Mesenteric fat pad (tissue), 1 donor: ENCODE data around the gene TNIP2. TPM values are rescaled to one million over a fixed set of nuclear protein-coding genes. Genes with fewer than 3 reads are reported as not detected.
"Not testable (repeated sequence)": the region's sequence is repeated elsewhere in the genome, so short reads cannot be mapped to it uniquely, and the experiment has no call there.

Experiments
- DNase-seq: peaks from one replicate; pipeline ENCODE4 v3.0.0-alpha.2; 2020; ENCODE audit warnings: low spot score
- total RNA-seq: library from RNA; stranded (reverse); fragmentation: NEBNext Ultra II Directional; extraction: Animal tissue kit (Norgen Biotek cat#: 25700); gene quantifications from one replicate; pipeline ENCODE4 v1.2.1, GENCODE V29; 2021
- donor health status: DM: yes; HTN: yes; CAD: no.

Gene TNIP2
- total RNA-seq, 1 donor from 2014 or later = 49.5 TPM

DNA sequence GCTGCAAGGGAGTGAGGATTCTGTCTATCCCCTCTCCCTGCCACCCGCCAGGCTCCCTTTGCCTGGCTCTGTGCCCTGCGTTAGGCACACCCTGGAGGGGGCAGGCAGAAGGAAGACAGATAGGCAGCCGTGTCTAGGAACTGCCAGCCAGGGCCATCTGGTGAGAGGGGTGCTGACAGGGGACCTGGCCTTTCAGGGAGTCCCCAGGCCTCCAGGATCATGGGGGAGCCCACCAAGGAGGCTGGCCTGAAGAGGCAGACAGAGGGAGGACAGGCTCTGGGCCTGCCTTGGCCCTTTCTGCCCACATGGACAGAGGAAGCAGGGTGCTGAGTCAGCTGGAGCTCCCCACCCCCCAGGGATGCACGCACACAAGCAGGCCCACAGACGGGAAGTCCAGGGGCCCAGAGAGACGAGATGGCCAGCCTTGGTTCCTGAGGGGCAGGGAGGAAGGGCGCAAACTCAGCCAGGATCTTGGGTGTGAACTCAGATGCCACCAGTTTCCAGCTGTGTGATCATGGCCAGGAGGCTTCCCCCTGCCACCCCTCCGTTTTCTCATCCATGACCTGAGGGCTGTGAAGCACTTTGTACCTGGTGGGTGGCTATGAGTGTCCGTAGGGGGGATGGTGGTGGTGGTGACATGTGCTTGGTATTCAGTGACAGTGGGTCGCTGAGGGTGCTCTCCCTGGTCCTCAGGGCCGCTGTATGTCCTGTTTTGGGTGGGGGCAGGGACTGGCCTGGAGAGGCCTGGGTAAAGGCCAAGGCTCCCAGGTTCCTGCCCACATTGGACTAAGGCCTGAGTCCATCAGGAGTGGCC, 38.6 kb upstream of the TNIP2 start:
- no peak for DNase-seq

DNA sequence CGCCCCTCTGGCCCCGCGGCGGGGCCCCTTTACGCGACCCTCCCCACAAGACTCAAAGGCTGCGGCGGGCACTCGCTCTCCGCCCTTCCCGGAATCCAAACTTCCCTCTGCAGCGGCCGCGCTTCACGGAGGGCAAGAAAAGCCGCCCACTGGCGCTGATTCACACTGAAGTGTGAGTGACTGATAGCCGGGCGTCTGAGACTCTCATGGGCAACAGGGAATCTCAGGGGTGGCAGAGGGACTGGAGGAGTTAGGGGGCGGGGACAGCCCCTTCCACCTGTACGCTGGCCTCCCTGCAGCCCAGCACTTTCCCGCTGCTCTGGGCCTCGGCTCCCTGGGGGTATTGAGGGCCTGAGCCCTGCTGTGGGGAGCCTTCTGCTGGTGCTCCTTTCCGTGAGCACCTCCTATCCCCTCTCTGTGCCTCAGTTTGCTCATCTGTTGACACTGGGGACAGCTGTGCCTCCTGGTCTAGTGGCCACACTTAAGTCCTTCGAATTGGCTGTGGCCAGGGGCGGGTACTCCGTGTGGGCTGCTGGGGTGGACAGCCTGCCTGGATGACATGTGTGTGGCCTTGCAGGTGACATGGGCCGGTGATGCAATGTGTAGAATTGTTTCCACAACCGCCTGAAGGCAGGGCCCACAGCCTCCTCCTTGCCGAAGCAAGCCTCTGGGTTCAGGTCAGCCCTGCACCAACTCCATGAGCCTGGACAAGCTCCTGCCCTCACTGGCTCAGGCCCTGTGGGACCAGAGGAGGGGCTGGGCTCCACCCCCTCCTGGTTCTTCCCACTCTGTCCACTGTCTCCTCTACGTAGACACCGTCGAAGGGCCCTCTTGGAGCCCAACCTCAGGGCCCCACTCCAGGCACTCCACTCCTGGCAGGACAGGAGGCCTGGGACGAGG, 37.7 kb upstream of the TNIP2 start:
- no peak for DNase-seq

DNA sequence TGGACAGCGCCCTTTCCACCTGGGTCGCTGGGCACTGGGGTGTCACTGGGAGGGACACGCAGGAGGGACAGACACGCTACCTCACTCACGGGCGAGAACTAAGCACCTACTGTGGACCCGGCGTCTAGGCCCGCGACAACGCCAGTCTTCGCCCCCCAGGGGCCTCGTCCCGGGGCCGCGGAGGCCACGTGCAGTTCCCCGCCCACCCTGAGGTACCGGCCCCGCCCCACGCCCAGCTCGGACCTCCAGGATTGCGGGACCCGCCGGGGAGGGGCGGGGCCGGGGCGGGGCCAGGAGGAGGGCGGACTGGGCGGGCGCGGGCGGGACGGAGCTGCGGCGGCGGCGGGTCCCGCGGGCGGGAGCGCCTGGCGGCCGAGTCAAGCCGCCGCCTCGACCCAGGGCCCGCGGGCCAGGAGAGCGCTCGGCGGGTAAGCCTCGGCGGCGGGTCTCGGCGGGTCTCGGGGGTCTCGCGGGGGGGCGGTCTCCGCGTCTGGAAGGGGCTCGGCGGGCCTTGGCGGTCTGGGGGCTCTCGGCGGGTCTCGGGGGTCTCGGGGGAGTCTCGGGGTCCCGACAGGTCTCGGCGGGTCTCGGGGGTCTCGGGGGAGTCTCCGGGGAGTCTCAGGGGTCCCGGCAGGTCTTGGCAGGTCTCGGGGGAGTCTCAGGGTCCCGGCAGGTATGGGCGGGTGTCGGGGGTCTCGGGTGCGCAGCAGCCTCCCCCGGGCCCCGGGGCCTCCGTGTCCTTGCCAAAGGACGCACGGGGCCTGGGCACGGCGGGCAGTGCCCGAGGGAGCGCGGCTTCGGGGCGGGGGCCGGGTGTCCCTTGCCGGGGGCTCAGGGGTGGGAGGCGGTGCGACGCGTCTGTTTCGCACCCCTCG, 36.8 kb upstream of the TNIP2 start, which contains the start of gene SH3BP2:
Gene SH3BP2, plus strand, starts transcription at position 375 of the 875 bp plus-strand sequence. CDS start 27,533 bp downstream, outside the sequence.
- peak; percentile 96 for DNase-seq

DNA sequence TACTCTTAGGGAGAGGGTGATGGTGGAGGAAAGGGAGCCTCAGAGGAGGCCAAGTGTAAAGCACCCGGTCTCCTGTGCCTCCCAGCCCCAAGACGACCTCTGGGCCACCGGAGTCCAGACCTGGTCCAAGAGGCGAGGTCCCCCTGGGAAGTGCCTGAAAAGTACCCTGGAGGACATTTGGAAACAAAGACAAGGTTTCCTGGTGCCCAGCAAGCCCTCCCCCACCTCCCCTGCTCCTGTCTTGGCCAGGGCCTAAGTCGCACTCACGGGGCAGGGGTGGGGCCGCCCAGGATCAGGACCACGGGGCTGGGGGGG, 36.2 kb upstream of the TNIP2 start:
- no peak for DNase-seq

DNA sequence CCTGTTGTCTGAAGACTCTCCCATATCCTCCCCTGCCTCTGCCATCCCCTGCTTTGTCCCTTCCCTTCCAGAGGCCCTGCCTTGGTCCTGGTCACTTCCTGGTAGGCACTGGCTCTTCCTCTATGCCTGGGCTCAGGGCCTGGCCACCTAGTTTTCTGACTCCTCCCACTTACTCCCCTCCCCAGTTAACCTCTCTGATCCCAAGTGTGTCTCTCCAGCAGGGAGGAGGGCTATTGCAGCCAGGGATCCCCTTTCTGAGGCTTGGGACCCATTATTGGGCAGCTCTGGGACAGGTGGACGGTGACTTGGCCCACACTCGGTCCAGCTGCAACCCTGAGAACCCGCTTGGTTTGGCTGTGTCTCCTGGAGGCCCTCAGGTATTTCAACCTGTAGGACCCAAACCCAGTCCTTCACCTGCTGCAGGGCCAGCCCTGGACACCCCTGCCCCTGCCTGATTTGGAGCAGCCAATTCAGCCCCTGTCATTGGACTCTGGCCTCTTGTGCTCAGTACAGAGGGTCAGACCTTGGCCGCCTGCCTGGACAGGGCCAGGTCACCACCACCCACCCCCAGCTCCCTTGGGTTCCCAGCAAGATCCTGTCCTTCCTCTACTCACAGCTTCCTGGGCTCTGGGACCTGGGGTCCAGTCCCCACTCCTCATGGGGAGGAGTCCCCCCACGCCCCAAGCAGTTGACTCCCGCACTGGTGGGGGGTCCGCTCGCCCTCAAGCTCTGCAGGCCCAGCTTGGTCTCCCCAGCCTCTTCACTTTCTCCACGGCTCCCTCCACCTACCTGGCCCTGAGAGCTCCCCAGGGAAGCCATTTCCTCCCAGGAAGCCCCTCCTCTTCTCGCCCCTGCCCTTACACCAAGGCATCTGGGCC, 35.6 kb upstream of the TNIP2 start:
- DNase-seq = no peak

DNA sequence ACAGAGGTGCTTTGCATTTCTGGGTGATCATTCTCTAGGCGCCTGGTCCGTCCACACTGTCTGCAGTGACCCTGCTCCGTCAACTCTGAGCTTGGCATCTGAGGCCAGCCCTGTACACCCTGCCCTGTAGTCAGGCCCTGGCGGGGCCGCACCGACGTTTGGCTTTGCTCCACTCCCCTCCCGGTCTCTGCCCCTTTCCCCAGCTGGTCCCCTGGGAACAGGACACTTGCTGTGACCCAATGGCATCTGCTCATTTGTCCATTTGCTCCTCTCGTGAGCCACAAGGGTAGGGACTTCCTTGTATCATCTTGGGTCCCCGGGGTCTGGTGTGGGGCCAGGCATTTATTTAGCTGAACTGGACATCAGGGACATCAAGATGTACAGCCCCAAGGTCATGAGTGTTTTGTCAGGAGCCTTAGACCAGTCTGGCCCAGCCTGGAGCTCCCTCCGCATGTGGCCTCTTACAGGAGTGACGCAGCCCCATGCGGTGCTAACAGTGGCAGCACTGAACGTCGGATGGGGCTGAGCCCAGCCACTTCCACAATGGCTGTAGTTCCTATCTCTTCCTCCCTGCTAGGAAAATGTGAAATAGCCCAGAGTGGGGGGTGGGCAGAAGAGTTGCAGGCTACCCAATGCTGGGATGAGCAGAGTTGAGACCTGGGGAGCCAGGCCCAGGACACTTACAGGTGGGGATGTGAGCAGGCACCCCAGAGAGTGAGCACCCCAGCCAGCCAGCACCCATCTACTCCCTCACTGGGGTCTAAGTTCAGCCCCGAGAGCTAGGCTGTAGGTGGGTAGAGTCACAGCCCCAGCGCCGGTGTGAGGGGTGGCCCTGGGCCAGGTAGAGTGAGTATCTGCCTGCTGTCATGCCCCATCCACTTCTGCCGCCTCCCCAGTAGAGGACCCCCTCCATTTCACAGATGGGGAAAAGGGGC, 34.7 kb upstream of the TNIP2 start:
- no peak for DNase-seq

DNA sequence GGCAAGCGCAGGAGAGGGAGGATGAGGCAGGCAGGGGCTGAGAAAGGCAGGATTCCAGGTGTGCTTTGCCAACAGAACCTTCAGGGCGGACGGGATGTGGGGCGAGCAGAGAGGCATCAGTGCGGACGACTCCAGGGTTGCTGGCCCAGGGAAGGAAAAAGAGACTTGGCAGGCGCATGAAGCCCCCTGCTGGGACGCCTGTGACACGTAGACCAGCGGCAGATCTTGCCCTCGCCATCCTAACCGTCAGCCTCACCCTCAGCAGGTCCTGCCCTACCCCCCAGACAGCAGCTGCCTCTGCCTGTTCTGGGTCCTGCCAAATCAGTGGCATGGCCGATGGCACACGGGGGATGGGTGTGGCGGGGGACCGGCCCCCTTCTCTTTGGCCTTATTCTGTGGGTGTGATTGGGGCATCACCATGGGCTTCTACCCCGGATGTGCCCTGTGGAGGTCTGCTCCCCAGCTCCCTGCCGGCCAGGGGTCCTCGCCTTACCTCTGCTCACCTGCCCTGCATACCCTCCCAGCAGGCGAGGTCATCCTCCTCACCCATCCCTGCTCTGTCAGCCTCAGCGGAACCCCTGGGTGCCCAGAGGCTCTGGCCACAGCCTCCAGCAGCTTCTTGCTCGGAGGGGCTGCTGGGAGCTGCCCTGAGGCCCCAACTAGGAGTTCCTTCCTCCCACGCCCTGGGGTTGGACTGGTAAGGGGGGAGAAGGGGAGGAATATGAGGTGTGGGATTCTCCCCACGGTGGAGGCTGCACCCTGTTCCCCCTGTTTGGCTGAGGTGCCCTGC, 33.9 kb upstream of the TNIP2 start:
- no peak for DNase-seq

DNA sequence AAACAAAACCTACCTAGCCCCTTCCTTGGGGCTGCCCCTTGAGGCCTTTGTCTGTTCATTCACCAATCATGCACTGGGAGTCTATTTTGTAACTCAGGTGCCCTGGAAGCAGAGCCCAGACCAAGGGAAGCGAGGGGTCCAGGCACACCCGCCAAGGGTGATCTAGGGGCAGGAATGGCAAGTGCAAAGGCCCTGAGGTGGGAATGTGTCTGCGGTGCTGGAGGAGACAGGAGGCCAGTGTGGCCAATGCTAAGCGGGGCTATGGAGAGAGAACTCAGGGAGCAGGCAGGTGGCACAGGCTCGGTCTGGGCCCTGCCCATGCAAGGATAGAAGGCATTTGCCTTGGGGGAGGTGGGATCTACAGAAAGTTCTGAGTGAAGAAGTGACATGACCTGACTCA, 33.2 kb upstream of the TNIP2 start:
- no peak for DNase-seq

DNA sequence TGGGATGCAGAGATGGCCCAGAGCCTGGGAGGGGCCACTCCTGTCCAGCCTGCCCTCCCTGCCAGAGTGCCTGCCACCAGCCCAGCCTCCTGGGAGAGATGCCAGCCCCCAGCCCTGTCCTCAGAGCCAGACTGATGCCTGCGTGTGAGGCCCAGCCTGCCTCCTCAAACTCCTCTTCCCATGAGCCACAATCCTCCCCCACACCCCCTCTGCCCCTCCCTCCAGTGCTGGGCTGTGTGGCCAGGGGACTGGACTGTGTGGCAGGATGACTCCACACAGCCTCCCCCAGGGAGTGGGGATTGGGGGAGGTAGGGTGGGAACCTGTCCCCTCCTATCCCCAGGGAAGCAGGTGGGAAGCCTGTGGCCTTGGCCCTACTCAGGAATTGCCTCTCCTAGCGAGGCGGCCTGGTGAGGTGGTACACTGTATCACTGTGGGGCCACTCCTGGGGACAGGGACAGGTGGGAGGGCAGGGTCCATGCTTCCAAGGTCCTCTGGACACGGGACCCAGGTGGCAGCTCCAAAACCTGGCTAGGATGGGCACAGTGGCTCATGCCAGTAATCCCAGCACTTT, 32.5 kb upstream of the TNIP2 start:
- DNase-seq = no peak

DNA sequence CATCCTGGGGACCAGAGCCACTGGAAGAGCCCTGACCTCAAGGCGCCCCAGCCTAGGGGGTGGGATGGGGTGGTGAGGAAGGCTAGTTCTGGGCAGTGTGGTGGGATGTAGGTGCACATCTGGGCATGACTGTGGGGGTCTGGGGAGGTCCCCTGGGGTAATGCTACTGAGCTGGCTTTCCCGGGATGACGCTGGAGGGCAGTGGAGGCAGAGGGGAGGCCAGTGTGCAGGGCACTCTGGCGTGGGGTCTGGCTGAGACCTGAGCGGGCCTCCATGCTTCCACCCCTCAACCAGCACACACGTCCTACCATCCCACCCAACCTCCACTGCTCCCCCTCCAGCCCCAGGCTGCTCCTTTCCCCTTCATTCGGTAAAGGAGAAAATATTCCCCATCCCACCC, 32.0 kb upstream of the TNIP2 start:
- DNase-seq = no peak

DNA sequence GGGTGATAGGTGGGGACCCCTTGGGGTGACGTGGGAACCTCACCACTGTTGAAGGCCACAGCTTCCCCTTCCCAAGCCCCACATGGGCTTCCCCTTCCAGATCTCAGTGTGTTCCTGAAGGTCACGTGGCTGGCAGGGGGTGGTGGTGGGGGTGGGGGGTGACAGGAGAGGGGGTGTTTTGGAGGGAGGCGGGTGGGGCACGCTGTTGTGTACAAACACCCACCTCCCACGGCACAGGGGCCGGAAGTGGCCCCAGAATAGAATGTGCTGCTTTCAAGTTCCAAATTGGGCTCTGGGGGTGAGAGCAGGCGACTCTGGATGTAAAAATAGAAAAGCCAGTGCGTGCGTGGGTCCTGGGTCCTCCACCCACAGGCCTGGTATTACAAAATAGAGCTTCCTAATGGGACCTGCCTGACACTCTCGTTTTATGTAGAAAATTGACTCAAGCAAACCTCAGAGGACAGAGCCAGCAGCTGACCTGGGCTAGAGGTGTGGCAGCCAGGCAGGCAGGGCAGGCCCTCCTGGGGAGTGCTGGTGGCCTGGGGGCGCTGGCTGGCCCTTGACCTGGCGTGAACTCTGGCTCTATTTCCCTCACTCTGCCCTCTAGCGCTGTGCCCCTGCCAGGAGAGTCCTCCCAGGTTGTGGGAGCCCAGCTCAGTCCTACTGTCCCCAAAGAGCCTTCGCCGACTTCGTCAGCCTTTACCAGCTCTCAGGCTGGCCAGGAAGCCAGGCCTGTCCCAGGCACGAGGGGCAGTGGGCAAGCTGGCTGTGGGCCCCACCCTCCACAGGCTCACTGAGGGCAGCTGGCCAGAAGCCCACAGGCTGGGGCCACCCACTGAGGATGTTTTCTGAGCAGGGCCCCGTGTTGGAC, 31.3 kb upstream of the TNIP2 start:
- DNase-seq = peak; percentile 78

DNA sequence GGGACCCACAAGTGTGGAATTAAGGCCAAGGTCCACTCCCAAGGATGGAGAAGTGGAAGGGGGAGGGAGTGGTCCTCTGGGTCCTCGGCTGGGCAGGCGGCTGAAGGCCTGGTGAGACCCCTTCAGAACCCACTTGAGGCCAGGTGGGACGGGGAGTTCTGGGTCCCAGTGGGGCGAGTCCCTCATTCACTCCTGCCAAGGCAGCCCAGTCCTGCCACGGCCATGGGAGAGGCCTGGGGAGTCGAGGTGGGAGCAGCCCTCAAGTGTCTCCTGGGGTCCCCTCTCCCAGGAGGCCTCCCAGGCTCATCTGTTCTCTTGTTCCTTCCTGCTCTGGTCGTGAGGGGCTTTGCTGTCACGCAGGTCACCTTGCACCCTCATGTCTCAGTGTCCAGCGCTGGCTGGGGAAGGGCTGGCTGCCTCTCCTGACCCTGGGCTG, 30.7 kb upstream of the TNIP2 start:
- DNase-seq = no peak

DNA sequence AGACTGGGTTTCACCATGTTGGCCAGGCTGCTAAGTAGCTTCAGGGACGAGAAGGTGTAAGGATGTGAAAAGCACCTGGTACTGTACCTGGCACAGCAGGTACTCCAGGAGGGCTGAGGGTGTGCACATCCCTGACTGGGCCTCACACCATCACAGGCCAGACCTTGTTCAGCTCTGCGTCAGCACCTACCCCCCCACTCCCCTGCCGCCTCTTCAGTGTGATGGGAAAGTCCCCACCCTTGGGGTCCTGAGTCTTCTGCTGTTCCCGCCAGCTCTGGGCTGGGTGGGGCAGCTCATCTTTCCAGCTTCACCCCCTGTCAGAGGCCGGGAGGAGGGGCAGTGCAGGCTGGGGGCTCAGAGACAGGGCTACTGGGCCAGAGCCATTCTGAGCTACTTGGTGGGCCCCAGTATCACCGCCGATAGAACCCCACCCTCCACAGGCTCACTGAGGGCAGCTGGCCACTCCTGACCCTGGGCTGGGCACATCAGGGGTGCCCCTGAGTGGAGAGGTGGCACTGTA, 30.1 kb upstream of the TNIP2 start:
- peak; percentile 72 for DNase-seq

DNA sequence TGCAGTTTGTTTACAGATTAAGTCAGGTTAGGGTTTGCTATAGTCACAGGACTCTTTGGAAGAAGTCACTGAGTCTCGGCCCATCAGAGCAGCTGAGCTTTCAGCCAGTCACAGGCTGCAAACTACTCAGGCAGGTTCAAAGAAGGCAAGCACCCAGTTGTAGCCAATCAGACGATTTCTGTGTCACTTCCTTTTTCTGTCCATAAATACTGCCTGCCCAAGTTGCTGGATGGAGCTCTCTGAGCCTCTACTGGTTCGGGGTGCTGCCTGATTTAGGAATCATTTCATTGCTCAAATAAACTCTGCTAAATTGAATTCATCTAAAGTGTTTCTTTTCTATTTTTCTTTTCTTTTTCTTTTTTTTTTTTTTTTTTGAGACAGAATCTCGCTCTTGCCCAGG, 29.5 kb upstream of the TNIP2 start:
- peak; percentile 9 for DNase-seq

DNA sequence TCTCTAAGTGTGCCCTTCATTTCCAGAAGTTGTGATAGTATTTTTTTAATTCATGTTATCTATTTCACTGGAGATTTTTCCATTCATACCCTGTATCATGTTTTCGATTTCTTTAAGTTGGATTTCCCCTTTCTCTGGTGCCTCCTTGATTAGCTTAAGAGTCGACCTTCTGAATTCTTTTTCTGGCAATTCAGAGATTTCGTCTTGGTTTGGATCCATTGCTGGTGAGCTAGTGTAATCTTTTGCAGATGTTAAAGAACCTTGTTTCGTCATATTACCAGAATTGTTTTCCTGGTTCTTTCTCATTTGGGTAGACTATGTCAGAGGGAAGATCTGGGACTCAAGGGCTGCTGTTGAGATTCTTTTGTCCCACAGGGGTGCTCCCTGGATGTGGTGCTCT, 27.7 kb upstream of the TNIP2 start:
- DNase-seq = no peak

DNA sequence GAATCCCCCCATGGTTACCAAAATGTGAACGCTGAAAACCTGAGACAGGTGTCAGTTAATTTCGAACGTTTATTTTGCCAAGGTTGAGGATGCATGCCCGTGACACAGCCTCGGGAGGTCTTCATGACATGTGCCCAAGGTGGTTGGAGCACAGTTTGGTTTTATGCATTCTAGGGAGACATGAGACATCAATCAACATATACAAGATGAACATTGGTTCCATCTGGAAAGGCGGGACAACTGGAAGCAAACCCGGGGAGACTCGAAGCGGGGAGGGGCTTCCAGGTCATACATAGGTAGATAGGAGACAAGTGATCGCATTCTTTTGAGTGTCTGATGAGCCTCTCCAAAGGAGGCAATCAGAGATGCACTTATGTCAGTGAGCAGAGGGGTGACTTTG, 25.8 kb upstream of the TNIP2 start:
- no peak for DNase-seq

DNA sequence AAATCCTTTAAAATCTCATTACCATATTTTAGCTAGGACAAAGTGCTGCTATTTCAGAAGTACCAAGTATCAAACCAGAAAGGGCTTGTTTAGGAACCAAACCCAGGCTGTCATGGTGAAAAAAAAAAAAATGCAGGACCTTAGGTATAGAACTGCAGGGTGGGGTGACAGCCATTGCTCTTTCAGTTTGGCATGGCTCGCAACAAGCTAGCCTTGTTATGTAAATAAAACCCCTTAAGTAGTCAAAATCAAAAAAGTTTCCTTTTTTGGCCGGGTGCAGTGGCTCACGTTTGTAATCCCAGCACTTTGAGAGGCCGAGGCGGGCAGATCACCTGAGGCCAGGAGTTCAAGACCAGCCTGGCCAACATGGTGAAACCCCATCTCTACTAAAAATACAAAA, 24.5 kb upstream of the TNIP2 start:
- not testable (repeated sequence) for DNase-seq
